Activated CD4-positive, alpha-beta T cell treated with anti-CD3 and anti-CD28 coated beads, Interleukin-2, amount 10 ng/mL, durations not matched to agents 24 days and 14 days (primary cell): ENCODE measurements around the gene NKPD1. TPM values are rescaled to one million over a fixed set of nuclear protein-coding genes. Genes with fewer than 3 reads are reported as not detected.

Source experiments
- DNase-seq: peaks from one replicate; pipeline ENCODE4 v3.0.0; 2022
- H3K27ac Mint-ChIP-seq: one replicate; pipeline ENCODE4 v1.8.0; 2022; ENCODE audit warnings: mild to moderate bottlenecking, mixed read lengths
- H3K27me3 Mint-ChIP-seq: one replicate; pipeline ENCODE4 v1.8.0; 2022; ENCODE audit warnings: mixed read lengths
- H3K36me3 Mint-ChIP-seq: one replicate; pipeline ENCODE4 v1.8.0; 2022; ENCODE audit warnings: low read depth, mild to moderate bottlenecking, mixed read lengths
- H3K4me1 Mint-ChIP-seq: one replicate; pipeline ENCODE4 v1.8.0; 2021; ENCODE audit warnings: mixed read lengths
- H3K4me3 Mint-ChIP-seq: one replicate; pipeline ENCODE4 v1.8.0; 2022; ENCODE audit warnings: mild to moderate bottlenecking, moderate library complexity, mixed read lengths
- H3K9me3 Mint-ChIP-seq: one replicate; pipeline ENCODE4 v1.8.0; 2021; ENCODE audit warnings: mixed read lengths
- intact Hi-C: fragments of 100-400 bp; cut with micrococcal nuclease; formaldehyde crosslinking; loops from one replicate; pipeline ENCODE4 v1.15.1; 2023
- total RNA-seq: library from RNA; stranded (reverse); gene quantifications from 2 replicates; pipeline ENCODE4 v1.2.3, GENCODE V29; 2022

NKPD1 gene
- total RNA-seq, 1 donor from 2014 or later, result 0.16 TPM

GRCh38 chr19:45179892-45180370 lies 19.1 kb upstream of the NKPD1 start:
- no peaks in the 10 kb centered on the region for H3K9me3 Mint-ChIP-seq
- peaks cover 14% of the 10 kb centered on the region for H3K36me3 Mint-ChIP-seq
- intact Hi-C loops, result loop anchor here (2.0 kb wide), 2 partner anchors 69 to 405 kb away; partner anchors contain the start of gene OPA3
- peaks cover 18% of the 10 kb centered on the region for H3K4me1 Mint-ChIP-seq
- H3K27me3 Mint-ChIP-seq, result no peaks in the 10 kb centered on the region
- H3K4me3 Mint-ChIP-seq, result peak overlapping the region; percentile 79
- no peak for DNase-seq
- peak overlapping the region; percentile 65 for H3K27ac Mint-ChIP-seq

- H3K27me3 Mint-ChIP-seq, result no peaks in the 10 kb centered on the region
- H3K9me3 Mint-ChIP-seq, result no peaks in the 10 kb centered on the region
- intact Hi-C loops, result loop anchor here (2.0 kb wide), 2 partner anchors 70 to 406 kb away; partner anchors contain the start of gene OPA3
- H3K27ac Mint-ChIP-seq, result peak overlapping the region; percentile 93
- DNase-seq, result peak; percentile 87
- H3K4me3 Mint-ChIP-seq, result peak overlapping the region; percentile 88
- H3K36me3 Mint-ChIP-seq, result peaks cover 14% of the 10 kb centered on the region
- peaks cover 16% of the 10 kb centered on the region for H3K4me1 Mint-ChIP-seq
Measured at GRCh38 chr19:45179072-45179891, 18.5 kb upstream of the NKPD1 start.

- peak; percentile 100 for DNase-seq
- peaks cover 14% of the 10 kb centered on the region for H3K36me3 Mint-ChIP-seq
- peak within 1 kb of the TSS; percentile 88 for H3K4me3 Mint-ChIP-seq
- peaks cover 20% of the 10 kb centered on the region for H3K4me1 Mint-ChIP-seq
- intact Hi-C loops, result loop anchor here (1.0 to 2.0 kb wide), 6 partner anchors 70 to 406 kb away; partner anchors contain the start of genes GEMIN7, OPA3, POLR1G and RELB
- H3K27ac Mint-ChIP-seq, result peak within 1 kb of the TSS; percentile 93
- no peaks in the 10 kb centered on the region for H3K27me3 Mint-ChIP-seq
- no peaks in the 10 kb centered on the region for H3K9me3 Mint-ChIP-seq
Measured at GRCh38 chr19:45178262-45179071, 17.7 kb upstream of the NKPD1 start, which contains the start of gene BLOC1S3. Gene BLOC1S3 (plus strand): TSS chr19:45178784. CDS start chr19:45179297, 513 bp downstream.

DNA sequence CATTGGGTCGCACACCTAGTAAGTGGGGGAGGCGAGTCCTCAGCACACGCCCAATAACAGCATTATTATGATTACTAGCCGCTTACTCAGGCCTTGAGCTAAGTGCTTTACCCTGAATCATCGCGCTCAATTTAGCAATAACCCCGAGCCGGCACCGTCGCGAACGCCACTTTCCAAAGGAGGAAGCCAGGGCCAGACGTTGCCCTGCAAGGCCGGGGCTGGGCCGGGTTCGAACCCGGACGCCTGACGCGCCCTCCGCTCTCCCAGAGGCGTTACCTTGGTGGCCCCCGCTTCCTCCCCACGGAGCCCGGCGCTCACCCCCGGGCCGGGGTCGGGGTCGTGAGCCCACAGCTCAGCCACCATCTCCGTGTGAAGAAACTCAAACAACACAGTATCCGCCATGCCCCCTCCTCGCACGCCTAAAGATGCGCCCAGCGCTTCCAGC lies 17.1 kb upstream of the NKPD1 start, which contains the start of gene TRAPPC6A:
TRAPPC6A (minus strand) TSS at position 421 of the 445 bp plus-strand sequence; CDS start at position 402, 19 bp downstream.
- peak within 1 kb of the TSS; percentile 93 for H3K27ac Mint-ChIP-seq
- peaks cover 20% of the 10 kb centered on the region for H3K4me1 Mint-ChIP-seq
- no peaks in the 10 kb centered on the region for H3K9me3 Mint-ChIP-seq
- H3K36me3 Mint-ChIP-seq, result peaks cover 13% of the 10 kb centered on the region
- intact Hi-C loops, result loop anchor here (1.0 to 2.0 kb wide), 6 partner anchors 71 to 407 kb away; partner anchors contain the start of genes GEMIN7, OPA3, POLR1G and RELB
- H3K27me3 Mint-ChIP-seq, result no peaks in the 10 kb centered on the region
- DNase-seq, result no peak
- H3K4me3 Mint-ChIP-seq, result peak within 1 kb of the TSS; percentile 88

- H3K27ac Mint-ChIP-seq, result peak overlapping the region; percentile 80
- H3K27me3 Mint-ChIP-seq, result no peaks in the 10 kb centered on the region
Measured at GRCh38 chr19:45175515-45176345, 14.9 kb upstream of the NKPD1 start.

GRCh38 chr19:45173816-45174215 lies 13.0 kb upstream of the NKPD1 start:
- Mint-ChIP-seq H3K27me3 (no peaks in the 10 kb centered on the region), H3K9me3 (no peaks in the 10 kb centered on the region), H3K27ac (no peak overlapping the region), H3K36me3 (no peaks in the 10 kb centered on the region), H3K4me3 (no peak overlapping the region), H3K4me1 (peaks cover 29% of the 10 kb centered on the region)
- intact Hi-C loops, result no loop called here
- DNase-seq, result no peak

More at GRCh38 chr19:45175515-45176345, 14.9 kb upstream of the NKPD1 start:
- H3K4me1 Mint-ChIP-seq, result peaks cover 26% of the 10 kb centered on the region
- DNase-seq, result no peak
- peaks cover 4% of the 10 kb centered on the region for H3K36me3 Mint-ChIP-seq
- H3K9me3 Mint-ChIP-seq, result no peaks in the 10 kb centered on the region
- intact Hi-C loops, result no loop called here
- H3K4me3 Mint-ChIP-seq, result peak overlapping the region; percentile 42

DNA sequence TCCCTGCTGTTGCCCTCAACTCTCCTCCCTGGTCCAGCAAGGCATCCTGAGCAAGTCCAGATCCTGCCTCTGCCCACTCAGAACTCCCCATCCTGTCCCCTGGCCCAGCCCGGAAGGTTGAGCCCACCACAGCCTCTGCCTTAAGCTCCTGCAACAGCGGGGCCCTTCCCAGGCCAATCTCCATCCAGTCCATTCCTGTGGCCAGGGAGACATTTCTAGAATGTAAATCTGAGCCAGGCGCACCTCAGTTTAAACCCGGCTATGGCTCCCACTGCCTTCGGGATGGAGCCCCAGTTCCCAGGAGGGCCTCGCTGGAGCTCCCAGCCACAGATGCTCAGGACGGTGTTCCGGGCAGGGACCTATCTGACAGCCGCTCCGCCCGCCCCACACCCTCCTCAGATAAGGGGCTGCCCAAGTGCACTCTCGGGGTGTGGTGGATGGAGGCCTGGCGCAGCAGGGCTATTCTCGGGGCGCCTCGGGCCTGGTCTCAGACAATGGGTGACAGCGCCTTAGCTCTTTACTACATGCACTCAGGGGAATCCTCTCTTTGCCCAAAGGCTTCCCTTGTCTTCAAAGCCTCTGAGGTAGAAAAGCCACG lies 11.9 kb upstream of the NKPD1 start:
- Mint-ChIP-seq H3K27ac (peak overlapping the region; percentile 74), H3K9me3 (no peaks in the 10 kb centered on the region), H3K36me3 (no peaks in the 10 kb centered on the region), H3K4me3 (peak overlapping the region; percentile 47), H3K4me1 (peaks cover 29% of the 10 kb centered on the region), H3K27me3 (no peaks in the 10 kb centered on the region)
- intact Hi-C loops, result no loop called here
- no peak for DNase-seq

DNA sequence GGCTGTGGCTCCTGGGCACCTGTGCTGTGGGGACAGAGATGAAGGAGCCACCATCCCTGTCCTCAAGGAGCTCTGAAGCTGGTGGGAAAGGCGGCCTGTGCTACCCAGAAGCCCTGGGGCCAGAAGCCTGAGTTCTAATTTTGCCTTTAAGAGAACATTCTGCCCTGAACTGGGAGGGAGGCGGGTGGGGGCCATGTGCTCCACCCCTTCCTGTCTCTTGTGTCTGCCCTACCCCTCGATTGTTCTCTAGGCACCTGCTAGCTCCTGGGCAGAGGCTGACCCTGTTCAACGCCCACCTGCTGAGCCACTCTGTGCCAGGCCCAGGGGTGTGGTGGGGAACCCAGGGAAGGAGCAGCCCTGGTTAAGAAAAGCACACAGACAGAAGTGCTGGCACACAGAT lies 11.4 kb upstream of the NKPD1 start:
- intact Hi-C loops, result no loop called here
- peak; percentile 77 for DNase-seq
- peaks cover 28% of the 10 kb centered on the region for H3K4me1 Mint-ChIP-seq
- H3K27me3 Mint-ChIP-seq, result no peaks in the 10 kb centered on the region
- no peaks in the 10 kb centered on the region for H3K9me3 Mint-ChIP-seq
- H3K27ac Mint-ChIP-seq, result peak overlapping the region; percentile 74
- peak overlapping the region; percentile 43 for H3K4me3 Mint-ChIP-seq
- no peaks in the 10 kb centered on the region for H3K36me3 Mint-ChIP-seq

DNA sequence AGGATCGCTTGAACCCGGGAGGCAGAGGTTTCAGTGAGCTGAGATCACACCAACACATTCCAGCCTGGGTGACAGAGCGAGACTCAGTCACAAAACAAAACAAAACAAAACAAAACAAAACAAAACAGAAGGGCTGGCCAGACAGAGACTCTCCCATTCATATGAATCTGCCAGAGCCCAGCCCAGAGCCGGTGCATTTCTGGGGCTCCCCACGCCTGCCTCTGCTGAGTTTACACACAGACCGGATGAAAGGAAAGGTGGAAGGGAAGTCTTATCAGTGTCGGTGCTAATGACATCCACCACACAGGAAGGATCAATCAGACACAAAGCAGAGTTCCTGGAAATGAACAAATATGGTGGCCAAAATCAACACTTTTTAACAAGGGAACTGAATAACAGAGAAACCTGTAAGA lies 10.4 kb upstream of the NKPD1 start:
- H3K4me3 Mint-ChIP-seq, result peak overlapping the region; percentile 82
- no peaks in the 10 kb centered on the region for H3K9me3 Mint-ChIP-seq
- peak overlapping the region; percentile 96 for H3K27ac Mint-ChIP-seq
- peaks cover 1% of the 10 kb centered on the region for H3K36me3 Mint-ChIP-seq
- peak; percentile 89 for DNase-seq
- intact Hi-C loops, result no loop called here
- no peaks in the 10 kb centered on the region for H3K27me3 Mint-ChIP-seq
- peaks cover 29% of the 10 kb centered on the region for H3K4me1 Mint-ChIP-seq

DNA sequence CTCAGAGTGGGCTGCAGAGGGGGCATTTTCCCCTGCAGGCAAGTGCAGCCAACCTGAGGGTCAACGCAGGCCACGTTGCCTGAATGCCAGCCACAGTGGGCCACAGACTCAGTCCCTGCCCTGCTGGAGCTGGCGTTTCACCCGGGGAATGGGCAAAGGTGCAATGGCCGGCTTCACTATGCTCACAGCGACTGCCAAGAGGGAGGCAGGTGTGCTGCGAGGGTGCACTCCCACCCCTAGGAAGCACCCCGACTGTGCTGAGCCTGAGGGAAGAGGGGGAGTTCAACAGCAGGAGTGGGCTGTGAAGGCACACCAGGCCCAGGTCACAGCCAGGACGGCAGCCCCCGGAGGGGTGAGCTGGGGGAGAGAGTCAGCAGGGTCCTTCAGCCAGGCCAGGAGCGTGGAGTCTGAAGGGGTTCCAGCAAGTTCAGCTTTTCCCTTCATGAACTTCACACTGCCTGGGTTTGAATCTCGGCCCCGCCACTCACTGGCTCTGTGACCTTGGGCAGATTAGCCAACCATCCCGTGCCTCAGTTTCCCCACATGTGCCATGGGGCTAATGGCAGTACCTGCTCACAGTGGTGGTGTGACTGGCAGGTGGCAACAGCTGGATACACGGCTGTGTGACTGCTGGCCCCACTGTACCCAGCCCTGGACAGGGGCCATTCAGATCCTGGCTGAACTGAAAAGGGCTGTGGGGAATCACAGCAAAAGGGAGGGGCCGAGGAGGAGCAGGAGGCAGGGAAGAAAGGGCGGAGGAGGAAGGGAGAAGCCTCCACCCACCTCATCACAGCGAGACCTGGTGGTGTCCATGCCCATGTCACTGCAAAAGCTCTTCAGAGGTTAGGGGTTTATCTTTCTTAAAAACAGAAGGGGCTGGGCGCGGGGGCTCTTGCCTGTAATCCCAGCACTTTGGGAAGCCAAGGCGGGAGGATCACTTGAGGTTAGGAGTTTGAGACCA lies 9.6 kb upstream of the NKPD1 start:
- peak overlapping the region; percentile 82 for H3K4me3 Mint-ChIP-seq

GRCh38 chr19:45169602-45170001 lies 8.8 kb upstream of the NKPD1 start:
- H3K27ac Mint-ChIP-seq, result peak overlapping the region; percentile 69
- no peaks in the 10 kb centered on the region for H3K9me3 Mint-ChIP-seq
- H3K4me3 Mint-ChIP-seq, result no peak overlapping the region
- H3K4me1 Mint-ChIP-seq, result peaks cover 30% of the 10 kb centered on the region
- DNase-seq, result no peak
- peaks cover 1% of the 10 kb centered on the region for H3K36me3 Mint-ChIP-seq
- intact Hi-C loops, result no loop called here
- no peaks in the 10 kb centered on the region for H3K27me3 Mint-ChIP-seq

More for the DNA sequence above, 9.6 kb upstream of the NKPD1 start:
- H3K4me1 Mint-ChIP-seq, result peaks cover 29% of the 10 kb centered on the region
- H3K9me3 Mint-ChIP-seq, result no peaks in the 10 kb centered on the region
- H3K27me3 Mint-ChIP-seq, result no peaks in the 10 kb centered on the region
- H3K36me3 Mint-ChIP-seq, result peaks cover 1% of the 10 kb centered on the region
- DNase-seq, result no peak
- intact Hi-C loops, result no loop called here
- peak overlapping the region; percentile 96 for H3K27ac Mint-ChIP-seq
